Occipital lobe (tissue), 2 donors: ENCODE data around the gene GALNT7. TPM values are rescaled to one million over a fixed set of nuclear protein-coding genes. Genes with fewer than 3 reads are reported as not detected.

Experiments used
- DNase-seq: peaks from one replicate; lab custom pipeline; 2025; lab: John Stamatoyannopoulos, UW
- total RNA-seq: library from RNA; depleted of rRNA; stranded (reverse); fragments of >200 nt; gene quantifications from one replicate; pipeline ENCODE4 v1.2.3, GENCODE V29; 2014

The GALNT7 gene
- total RNA-seq, 1 donor from 2014 or later, result 17.8 TPM

- DNase-seq, result no peak
Measured at GRCh38 chr4:173261052-173261451, 92.4 kb downstream of the GALNT7 start.

GRCh38 chr4:173262375-173262774 lies 93.8 kb downstream of the GALNT7 start:
- DNase-seq, result no peak

DNA sequence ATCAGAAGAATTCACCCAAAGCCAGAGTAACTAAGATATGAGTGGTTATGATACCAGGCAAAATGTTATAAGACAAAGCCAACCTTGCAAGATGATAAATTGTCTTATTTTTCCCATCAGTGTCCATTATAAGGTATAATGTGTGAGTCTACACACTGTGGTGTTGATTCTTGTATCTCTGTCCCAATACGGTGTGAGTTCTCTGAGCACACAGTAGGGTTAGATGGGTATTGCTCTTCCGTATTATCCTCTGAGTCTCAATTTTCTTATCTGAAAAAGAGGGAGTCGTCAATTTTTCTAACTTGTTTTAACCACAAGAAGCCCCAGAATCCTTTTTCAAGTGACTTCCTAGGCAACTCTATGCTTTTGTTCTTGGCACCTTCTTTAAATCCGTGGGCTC lies 95.6 kb downstream of the GALNT7 start:
- DNase-seq, result no peak

GRCh38 chr4:173264684-173265185 lies 96.1 kb downstream of the GALNT7 start:
- DNase-seq, result no peak

DNA sequence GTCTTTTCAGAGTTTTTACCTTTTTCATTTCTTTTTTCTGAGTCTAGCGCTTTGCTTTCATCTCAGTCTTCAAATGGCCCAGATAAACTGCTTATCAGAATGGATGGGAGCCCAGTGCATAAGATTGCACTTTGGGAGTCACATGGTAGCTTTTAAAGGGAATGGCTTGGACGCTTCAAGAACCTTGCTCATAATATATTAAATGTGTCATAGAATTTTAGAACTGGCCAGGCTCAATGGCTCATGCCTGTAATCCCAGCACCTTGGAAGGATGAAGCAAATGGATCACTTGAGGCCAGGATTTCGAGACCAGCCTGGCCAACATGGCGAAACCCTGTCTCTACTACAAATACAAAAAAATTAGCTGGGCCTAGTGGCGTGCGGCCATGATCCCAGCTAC lies 97.1 kb downstream of the GALNT7 start:
- DNase-seq, result no peak

- no peak for DNase-seq
Measured at GRCh38 chr4:173267711-173268110, 99.1 kb downstream of the GALNT7 start.

DNA sequence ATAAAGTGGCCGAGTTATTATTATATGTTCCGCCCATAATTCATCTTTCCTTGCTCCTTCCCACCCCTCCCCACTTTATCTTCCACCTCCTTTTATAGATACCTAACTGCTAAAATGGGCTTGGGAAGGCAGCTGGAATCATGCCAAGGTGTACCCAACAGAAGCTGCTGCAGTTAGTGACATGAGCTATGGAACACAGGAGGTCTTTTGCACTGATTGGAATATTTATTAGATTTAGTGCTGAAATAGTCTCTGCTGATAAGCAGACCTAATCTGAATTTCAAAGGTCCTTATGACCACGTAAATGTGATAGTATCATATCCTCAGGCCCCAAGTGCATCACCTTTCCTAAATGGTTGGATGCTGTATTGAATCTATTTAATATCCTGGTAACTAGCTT lies 100.7 kb downstream of the GALNT7 start:
- DNase-seq, result no peak

DNA sequence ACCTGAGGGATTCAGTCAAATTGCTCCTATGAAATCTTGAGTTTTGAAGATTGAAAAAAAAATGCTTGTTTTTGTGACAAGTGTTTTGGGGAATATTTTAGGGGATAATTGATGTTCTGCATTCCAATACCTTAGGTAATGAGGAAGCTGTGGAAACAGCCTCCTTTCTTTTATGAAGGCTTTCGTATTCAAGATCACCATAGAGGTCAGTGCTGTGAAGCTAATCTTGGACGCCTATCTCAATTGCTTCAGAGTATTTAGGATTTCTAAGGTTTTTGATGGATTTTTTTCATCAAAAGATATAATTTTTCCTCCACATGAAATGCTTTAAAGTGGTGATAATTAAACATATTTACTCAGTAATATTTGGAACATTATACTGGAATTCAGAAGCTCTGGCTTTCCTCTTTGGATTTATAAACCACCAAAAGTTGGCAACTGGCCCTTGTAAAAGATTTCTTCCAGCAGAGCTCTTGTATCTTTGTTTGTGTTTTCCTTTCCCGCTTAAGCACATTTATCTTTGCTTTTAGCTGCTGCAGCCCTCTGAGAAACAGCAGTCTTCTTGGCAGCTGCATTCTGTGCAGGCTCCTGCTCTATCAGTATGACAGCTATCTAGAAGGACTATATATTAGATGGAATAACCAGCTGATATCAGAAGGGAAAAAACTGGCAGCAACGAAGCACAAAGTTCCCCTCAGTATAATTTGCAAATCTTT lies 101.9 kb downstream of the GALNT7 start:
- no peak for DNase-seq

- no peak for DNase-seq
Measured at GRCh38 chr4:173272314-173272713, 103.7 kb downstream of the GALNT7 start.

DNA sequence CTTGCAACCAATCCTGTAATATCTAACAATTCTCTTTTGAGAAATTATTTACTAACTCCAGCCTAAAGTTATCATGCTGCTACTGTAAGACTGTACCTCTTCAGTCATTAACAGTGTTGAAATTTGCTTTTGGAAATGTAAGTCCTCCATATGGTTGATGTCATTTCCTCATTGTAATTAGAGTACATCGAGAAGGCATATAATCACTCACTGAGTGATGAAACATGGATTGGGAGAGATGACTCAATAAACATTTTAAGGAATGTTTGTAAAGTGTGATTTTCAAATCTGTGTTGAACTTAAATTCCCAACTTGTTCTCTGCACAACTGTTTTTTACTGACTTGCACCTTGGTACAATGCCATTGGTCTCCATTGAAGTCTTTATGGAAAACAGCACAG lies 104.4 kb downstream of the GALNT7 start:
- DNase-seq, result no peak

GRCh38 chr4:173273941-173274340 lies 105.3 kb downstream of the GALNT7 start:
- DNase-seq, result no peak

- DNase-seq, result no peak
Measured at GRCh38 chr4:173274744-173275143, 106.1 kb downstream of the GALNT7 start.

DNA sequence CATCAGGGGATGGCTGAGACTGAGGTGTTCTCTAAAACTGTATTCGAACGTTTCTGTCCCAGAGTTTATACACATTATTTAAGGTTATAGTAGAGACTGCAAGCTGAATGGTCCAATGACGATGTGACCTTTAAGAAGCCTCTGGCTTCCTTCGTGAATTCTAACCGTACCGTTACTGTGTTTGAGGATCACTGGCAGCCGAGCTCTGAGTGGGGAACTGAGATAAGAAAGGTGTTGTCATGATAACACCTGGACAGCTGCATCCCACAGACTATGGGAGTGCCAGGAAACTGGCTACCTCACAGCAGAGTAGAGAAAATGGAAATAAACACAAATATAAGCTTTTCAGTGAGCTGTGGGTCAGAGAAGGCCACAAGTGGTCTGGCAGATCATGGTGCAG lies 106.5 kb downstream of the GALNT7 start:
- DNase-seq, result no peak

DNA sequence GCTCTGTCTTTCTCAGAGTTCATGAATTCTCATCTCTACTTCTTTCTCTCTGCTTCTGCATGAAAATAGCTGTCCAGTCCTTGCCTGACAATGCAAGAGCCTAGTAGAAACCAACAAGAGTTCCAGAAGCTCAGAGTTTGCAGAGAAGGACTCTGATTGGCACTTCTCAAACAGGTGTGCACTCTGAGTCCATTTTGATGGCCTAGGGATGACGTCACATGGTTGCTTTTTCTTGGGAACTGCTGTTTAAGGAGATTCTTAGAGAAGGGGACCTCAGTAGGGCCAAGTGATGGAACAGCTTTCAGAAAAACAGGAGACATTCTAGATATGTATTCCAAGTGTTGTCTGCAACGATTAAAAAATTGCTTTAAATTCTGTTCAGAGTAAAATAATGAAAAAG lies 108.7 kb downstream of the GALNT7 start:
- no peak for DNase-seq

GRCh38 chr4:173280998-173281397 lies 112.4 kb downstream of the GALNT7 start:
- no peak for DNase-seq

GRCh38 chr4:173281406-173282255 lies 113.0 kb downstream of the GALNT7 start:
- DNase-seq, result no peak

- DNase-seq, result no peak
Measured at GRCh38 chr4:173282256-173282562, 113.6 kb downstream of the GALNT7 start.

GRCh38 chr4:173282626-173283025 lies 114.0 kb downstream of the GALNT7 start:
- DNase-seq, result no peak

DNA sequence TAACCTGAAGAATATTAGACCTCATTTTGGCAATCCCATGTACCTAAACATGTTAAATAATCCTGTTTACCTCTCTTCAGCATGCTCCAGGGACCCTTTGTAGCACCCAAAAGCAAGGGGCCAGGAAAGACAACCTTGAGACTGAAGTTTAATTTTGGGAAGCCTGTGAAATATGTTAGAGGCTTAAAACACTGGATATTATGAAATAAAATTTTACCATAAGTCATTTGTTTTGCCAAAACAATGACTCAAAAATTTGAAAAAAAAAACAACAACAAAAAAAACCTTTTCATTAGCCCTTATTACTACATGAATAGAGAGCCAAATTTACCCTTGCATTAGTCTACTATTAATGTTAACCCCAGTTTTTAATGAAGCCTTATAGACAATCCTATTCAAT lies 115.9 kb downstream of the GALNT7 start:
- DNase-seq, result no peak

- DNase-seq, result no peak
Measured at GRCh38 chr4:173287486-173287885, 118.9 kb downstream of the GALNT7 start.

DNA sequence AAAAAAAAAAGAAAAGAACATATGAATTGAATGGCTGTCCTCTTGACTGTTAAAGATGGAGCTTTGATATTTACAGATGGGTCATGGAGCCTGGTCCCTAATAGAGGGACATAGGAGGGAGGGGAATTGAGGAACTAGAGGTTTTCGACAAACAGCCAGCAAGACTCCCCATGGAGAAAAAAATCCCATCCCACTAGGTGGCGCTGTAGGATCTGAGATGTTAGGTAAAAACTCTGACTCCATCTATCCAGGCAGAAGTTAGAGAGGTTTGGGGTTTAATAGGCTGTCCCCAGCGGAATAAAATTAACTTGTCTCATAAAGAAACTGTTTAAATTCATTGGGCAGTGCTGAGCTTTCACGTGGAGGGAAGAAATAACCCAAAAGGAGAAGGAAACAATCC lies 119.7 kb downstream of the GALNT7 start:
- DNase-seq, result no peak

DNA sequence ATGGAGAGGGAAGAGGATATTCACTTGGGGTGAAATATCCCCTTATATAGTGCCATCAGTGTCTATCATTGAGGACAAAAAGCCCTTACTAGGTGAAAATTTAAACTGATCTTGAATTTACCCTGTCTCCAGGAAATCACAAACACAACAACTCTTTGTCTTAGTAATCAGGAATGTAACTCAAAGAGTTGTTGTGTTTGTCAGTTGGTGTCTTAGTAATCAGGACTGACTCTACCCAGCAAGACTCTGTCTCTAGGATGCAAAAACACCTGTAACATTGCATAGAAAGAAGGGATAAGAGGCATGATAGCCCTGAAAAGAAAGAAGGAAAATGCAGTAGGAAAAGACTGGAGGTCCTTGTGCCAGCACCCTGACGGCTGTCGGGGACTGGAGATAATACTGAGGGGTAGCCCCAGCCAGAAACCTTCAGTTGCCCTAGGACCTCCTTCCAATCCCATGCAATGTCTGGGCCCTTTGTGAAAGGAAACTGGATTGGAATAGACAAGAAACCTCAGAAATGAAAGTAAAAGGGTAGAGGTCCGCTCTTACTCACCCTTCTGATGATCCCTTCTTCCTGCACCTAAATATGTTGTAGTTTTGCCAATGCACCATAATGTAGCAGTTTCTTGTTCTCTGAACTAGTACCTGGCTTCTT lies 120.2 kb downstream of the GALNT7 start:
- no peak for DNase-seq
